OCI-LY1 (cell line): ENCODE results near the gene NKIRAS2.
"Not testable (repeated sequence)": the region's sequence is repeated elsewhere in the genome, so short reads cannot be mapped to it uniquely, and the experiment has no call there.

Experiments used
- H2AFZ ChIP-seq: fragments of 200-600 bp; sonication (generic), shearing (Covaris generic); 2 replicates; pipeline ENCODE4 v1.6.0; 2014; ENCODE audit warnings: antibody characterized with exemption, mild to moderate bottlenecking, low read length
- H3F3A ChIP-seq: fragments of 200-600 bp; sonication (generic), shearing (Covaris generic); 2 replicates; pipeline ENCODE4 v1.6.0; 2014; ENCODE audit warnings: mild to moderate bottlenecking, antibody characterized with exemption, low read length, moderate library complexity; ENCODE audit not compliant: insufficient read depth
- H3K27ac ChIP-seq: fragments of 200-600 bp; sonication (generic); 2 replicates; pipeline ENCODE4 v1.5.1; 2014; ENCODE audit warnings: low read length, mixed run types, mild to moderate bottlenecking, low read depth; ENCODE audit not compliant: poor library complexity, severe bottlenecking
- H3K27me3 ChIP-seq: fragments of 200-600 bp; sonication (generic); 2 replicates; pipeline ENCODE4 v1.6.0; 2014; ENCODE audit warnings: antibody characterized with exemption, mild to moderate bottlenecking, low read length, moderate library complexity; ENCODE audit not compliant: insufficient read depth
- H3K36me3 ChIP-seq: fragments of 200-600 bp; sonication (generic); 2 replicates; pipeline ENCODE4 v1.6.1; 2014; ENCODE audit warnings: mild to moderate bottlenecking, antibody characterized with exemption, low read length, moderate library complexity, mixed read lengths; ENCODE audit not compliant: insufficient read depth
- H3K4me1 ChIP-seq: fragments of 200-600 bp; sonication (generic); 2 replicates; pipeline ENCODE4 v1.5.1; 2014; ENCODE audit warnings: mild to moderate bottlenecking, low read length, moderate library complexity; ENCODE audit not compliant: insufficient read depth, severe bottlenecking
- H3K4me2 ChIP-seq: fragments of 200-600 bp; sonication (generic), shearing (Covaris generic); 2 replicates; pipeline ENCODE4 v1.6.1; 2014; ENCODE audit warnings: low read length
- H3K4me3 ChIP-seq: fragments of 200-600 bp; sonication (generic); 2 replicates; pipeline ENCODE4 v1.5.1; 2014; ENCODE audit warnings: low read length, low read depth, mild to moderate bottlenecking, mixed read lengths; ENCODE audit not compliant: poor library complexity, severe bottlenecking
- H3K79me2 ChIP-seq: fragments of 200-600 bp; shearing (Covaris generic); 2 replicates; pipeline ENCODE4 v1.6.1; 2016; ENCODE audit warnings: mixed run types, low read length, mixed read lengths; ENCODE audit not compliant: insufficient read depth
- H3K9ac ChIP-seq: fragments of 200-600 bp; sonication (generic), shearing (Covaris generic); 2 replicates; pipeline ENCODE4 v1.6.1; 2014; ENCODE audit warnings: mild to moderate bottlenecking, low read length, mixed read lengths
- H3K9me2 ChIP-seq: fragments of 200-600 bp; sonication (generic), shearing (Covaris generic); 2 replicates; pipeline ENCODE4 v1.6.1; 2014; ENCODE audit warnings: low read depth, mild to moderate bottlenecking, low read length, mixed read lengths
- H3K9me3 ChIP-seq: fragments of 200-600 bp; shearing (Covaris generic); 2 replicates; pipeline ENCODE4 v1.6.1; 2014; ENCODE audit warnings: low read length, mixed read lengths
- H4K20me1 ChIP-seq: fragments of 200-600 bp; sonication (generic), shearing (Covaris generic); 2 replicates; pipeline ENCODE4 v1.6.0; 2016; ENCODE audit warnings: mild to moderate bottlenecking, low read length; ENCODE audit not compliant: insufficient read depth
- CTCF ChIP-seq: fragments of 200-600 bp; sonication (generic), shearing (Covaris generic); IDR thresholded peaks from 2 replicates; pipeline ENCODE4 v1.5.1; 2017; ENCODE audit warnings: mild to moderate bottlenecking, antibody characterized with exemption, low read length, moderate library complexity, mixed read lengths
- EZH2 ChIP-seq: fragments of 200-600 bp; sonication (generic), shearing (Covaris generic); IDR thresholded peaks from 2 replicates; pipeline ENCODE4 v1.8.0; 2017; ENCODE audit warnings: borderline replicate concordance, mixed run types, mild to moderate bottlenecking, antibody characterized with exemption, low read length, moderate library complexity, mixed read lengths

NKIRAS2 gene

GRCh38 chr17:42018339-42018738 lies 1.6 kb upstream of the NKIRAS2 start:
- no peak overlapping the region for H3K27ac ChIP-seq
- H3K9me2 ChIP-seq: no peaks in the 10 kb centered on the region
- peaks cover 40% of the 10 kb centered on the region for H3K79me2 ChIP-seq
- H4K20me1 ChIP-seq: no peaks in the 10 kb centered on the region
- H3K4me1 ChIP-seq: peaks cover 45% of the 10 kb centered on the region
- H3K4me3 ChIP-seq: peak overlapping the region; percentile 93
- peaks cover 25% of the 10 kb centered on the region; the same call in 1 of the 2 replicates for H3K36me3 ChIP-seq
- peak overlapping the region; percentile 90 for H3K4me2 ChIP-seq
- H3K27me3 ChIP-seq: no peaks in the 10 kb centered on the region
- peak overlapping the region; percentile 94 for H3K9ac ChIP-seq
- TF ChIP-seq EZH2 (no peak), CTCF (no peak)
- H2AFZ ChIP-seq: no peak overlapping the region
- no peaks in the 10 kb centered on the region for H3F3A ChIP-seq
- H3K9me3 ChIP-seq: no peaks in the 10 kb centered on the region

GRCh38 chr17:42018988-42019387 lies 902 bp upstream of the NKIRAS2 start:
- H3F3A ChIP-seq: no peaks in the 10 kb centered on the region
- no peaks in the 10 kb centered on the region for H3K27me3 ChIP-seq
- peaks cover 33% of the 10 kb centered on the region for H3K79me2 ChIP-seq
- H3K4me3 ChIP-seq: no peak overlapping the region
- H3K9ac ChIP-seq: no peak overlapping the region
- no peaks in the 10 kb centered on the region for H4K20me1 ChIP-seq
- no peak overlapping the region for H3K27ac ChIP-seq
- peaks cover 42% of the 10 kb centered on the region for H3K4me1 ChIP-seq
- no peaks in the 10 kb centered on the region for H3K9me3 ChIP-seq
- no peak overlapping the region for H3K4me2 ChIP-seq
- H3K9me2 ChIP-seq: no peaks in the 10 kb centered on the region
- peaks cover 31% of the 10 kb centered on the region for H3K36me3 ChIP-seq
- TF ChIP-seq EZH2 (no peak), CTCF (no peak)
- no peak overlapping the region for H2AFZ ChIP-seq

GRCh38 chr17:42020845-42021244 lies 955 bp downstream of the NKIRAS2 start:
- not testable (repeated sequence) for H3K27ac ChIP-seq, H3F3A ChIP-seq

GRCh38 chr17:42023524-42024349 lies 3.8 kb downstream of the NKIRAS2 start:
- Histone ChIP-seq H3K79me2 (peaks cover 3% of the 10 kb centered on the region; the same call in 1 of the 2 replicates), H2AFZ (no peak overlapping the region), H3K9me2 (no peaks in the 10 kb centered on the region), H3K27ac (no peak overlapping the region), H3K4me3 (no peak overlapping the region), H3F3A (no peaks in the 10 kb centered on the region), H3K4me1 (peaks cover 23% of the 10 kb centered on the region), H3K9me3 (no peaks in the 10 kb centered on the region), H4K20me1 (no peaks in the 10 kb centered on the region), H3K9ac (no peak overlapping the region), H3K4me2 (no peak overlapping the region), H3K36me3 (peaks cover 28% of the 10 kb centered on the region), H3K27me3 (no peaks in the 10 kb centered on the region)
- TF ChIP-seq CTCF (no peak), EZH2 (no peak)

More at GRCh38 chr17:42020845-42021244, 955 bp downstream of the NKIRAS2 start:
- H3K9me3 ChIP-seq, H3K27me3 ChIP-seq, H3K9me2 ChIP-seq, H2AFZ ChIP-seq, H4K20me1 ChIP-seq: not testable (repeated sequence)
- Histone ChIP-seq H3K4me3 (peak overlapping the region; percentile 86), H3K4me1 (peaks cover 38% of the 10 kb centered on the region), H3K36me3 (peaks cover 28% of the 10 kb centered on the region), H3K4me2 (peak overlapping the region; percentile 71), H3K79me2 (peaks cover 15% of the 10 kb centered on the region), H3K9ac (peak overlapping the region; percentile 93)
